Activated naive CD8-positive, alpha-beta T cell treated with anti-CD3 and anti-CD28 coated beads, Interleukin-2, amount 50 U/mL, for 24 hours (primary cell): Measurements from ENCODE around the gene GPR15LG.
A peak's percentile ranks its signal among the peaks of the same experiment; 100 is the strongest.
"Not testable (repeated sequence)": the region's sequence is repeated elsewhere in the genome, so short reads cannot be mapped to it uniquely, and the experiment has no call there.

Experiments used
- ATAC-seq: fragments of 150-1000 bp; cut with Tn5 transposase; one replicate; pipeline ENCODE4 v1.10.0; 2021
- DNase-seq: peaks from one replicate; pipeline ENCODE4 v3.0.0; 2021
- H3K27ac Mint-ChIP-seq: one replicate; pipeline ENCODE4 v1.8.0; 2021; ENCODE audit warnings: mild to moderate bottlenecking, mixed read lengths
- H3K27me3 Mint-ChIP-seq: one replicate; pipeline ENCODE4 v1.8.0; 2021; ENCODE audit warnings: mixed read lengths
- H3K36me3 Mint-ChIP-seq: one replicate; pipeline ENCODE4 v1.8.0; 2021; ENCODE audit warnings: low read depth, mixed read lengths
- H3K4me1 Mint-ChIP-seq: one replicate; pipeline ENCODE4 v1.8.0; 2021; ENCODE audit warnings: mixed read lengths
- H3K4me3 Mint-ChIP-seq: one replicate; pipeline ENCODE4 v1.8.0; 2021; ENCODE audit warnings: mild to moderate bottlenecking, moderate library complexity, mixed read lengths
- H3K9me3 Mint-ChIP-seq: one replicate; pipeline ENCODE4 v1.8.0; 2021; ENCODE audit warnings: mixed read lengths

Gene GPR15LG

DNA sequence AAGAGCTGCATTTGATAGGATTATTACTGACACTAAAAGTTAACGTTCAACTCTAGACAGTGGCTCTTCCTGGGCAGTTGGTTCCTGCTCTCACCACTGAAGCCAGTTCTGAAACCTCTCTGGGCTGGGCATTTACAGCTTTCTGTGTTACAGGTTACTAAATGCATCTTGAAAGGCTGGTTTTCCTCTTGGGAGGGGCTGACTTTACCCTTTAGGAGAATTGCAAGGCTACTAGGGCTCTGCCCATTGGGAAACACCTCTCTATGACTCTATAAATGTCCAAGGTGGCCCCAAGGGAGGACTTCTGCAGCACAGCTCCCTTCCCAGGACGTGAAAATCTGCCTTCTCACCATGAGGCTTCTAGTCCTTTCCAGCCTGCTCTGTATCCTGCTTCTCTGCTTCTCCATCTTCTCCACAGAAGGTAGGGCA, at the start of gene GPR15LG:
GPR15LG (plus strand) TSS at position 301 of the 429 bp plus-strand sequence; CDS start at position 352, 51 bp downstream.
- no peaks in the 10 kb centered on the region for H3K27me3 Mint-ChIP-seq
- no peak within 1 kb of the TSS for H3K27ac Mint-ChIP-seq
- no peak for ATAC-seq

DNA sequence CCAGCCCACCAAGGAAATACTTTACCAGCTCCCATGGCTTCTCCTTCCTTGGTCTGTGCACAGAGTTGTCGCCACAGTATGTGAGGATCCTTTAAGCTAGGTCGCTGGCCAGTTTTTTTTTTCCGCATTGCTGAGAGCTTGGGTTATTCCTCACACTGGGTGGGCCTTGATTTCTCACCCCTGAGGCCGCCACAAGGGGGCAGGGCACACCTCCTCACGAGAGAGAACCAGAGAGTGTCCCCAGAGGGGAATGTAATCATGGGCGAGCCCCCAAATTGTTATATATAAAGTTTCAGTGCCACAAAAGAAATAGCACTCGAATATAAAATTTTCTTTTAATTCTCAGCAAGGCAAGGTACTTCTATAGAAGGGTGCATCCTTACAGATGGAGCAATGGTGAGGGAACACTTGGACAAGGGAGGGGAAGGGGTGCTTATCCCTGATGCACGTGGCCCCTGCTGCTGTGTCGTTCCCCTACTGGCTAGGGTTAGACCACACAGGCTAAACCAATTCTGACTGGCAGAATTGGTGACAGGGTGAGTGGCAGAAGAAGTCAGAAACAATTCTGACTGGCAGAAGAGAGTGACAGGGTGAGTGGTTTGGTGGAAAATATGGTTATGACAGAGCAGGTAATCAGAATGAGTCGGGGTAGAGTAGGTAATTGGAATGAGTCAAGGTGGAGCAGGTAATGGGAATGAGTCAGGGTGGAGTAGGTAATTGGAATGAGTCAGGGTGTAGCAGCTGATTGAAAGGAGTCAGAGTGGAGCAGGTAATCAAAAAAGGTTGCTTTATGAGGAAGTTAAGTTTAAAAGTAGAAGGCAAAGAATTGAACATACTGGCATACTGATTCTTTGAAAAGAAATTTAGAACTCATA, 47.5 kb upstream of the GPR15LG start:
- H3K27ac Mint-ChIP-seq, result not testable (repeated sequence)

More for the DNA sequence above, at the start of gene GPR15LG:
- Mint-ChIP-seq H3K4me3 (no peak within 1 kb of the TSS), H3K4me1 (peaks cover 11% of the 10 kb centered on the region), H3K36me3 (no peaks in the 10 kb centered on the region), H3K9me3 (no peaks in the 10 kb centered on the region)
- no peak for DNase-seq

DNA sequence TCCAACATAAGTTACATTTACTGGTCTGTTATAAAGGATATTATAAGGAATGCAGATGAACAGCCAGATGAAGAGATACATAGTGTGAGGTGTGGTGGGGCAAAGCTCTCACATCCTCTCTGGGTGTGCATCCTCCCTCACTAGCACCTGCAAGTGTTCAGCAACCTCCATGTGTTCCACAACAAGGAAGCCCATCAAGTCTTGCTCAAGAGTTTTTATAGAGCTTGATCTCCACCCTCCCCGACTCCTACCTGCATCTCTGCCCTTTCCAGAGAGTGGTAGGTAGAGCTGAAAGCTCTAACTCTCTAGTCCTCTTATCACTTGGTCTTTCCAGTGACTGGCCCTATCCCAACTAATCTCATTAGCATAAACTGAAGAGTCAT, 46.8 kb upstream of the GPR15LG start:
- DNase-seq (no peak), ATAC-seq (no peak)
- Mint-ChIP-seq H3K36me3 (peaks cover 8% of the 10 kb centered on the region), H3K27me3 (peaks cover 20% of the 10 kb centered on the region), H3K4me1 (no peaks in the 10 kb centered on the region), H3K27ac (no peak overlapping the region), H3K4me3 (no peak overlapping the region), H3K9me3 (peaks cover 21% of the 10 kb centered on the region)

More for the DNA sequence above, 47.5 kb upstream of the GPR15LG start:
- H3K4me1 Mint-ChIP-seq, H3K36me3 Mint-ChIP-seq, H3K4me3 Mint-ChIP-seq, ATAC-seq: not testable (repeated sequence)
- DNase-seq, result peak; percentile 14
- H3K9me3 Mint-ChIP-seq, result peaks cover 21% of the 10 kb centered on the region
- H3K27me3 Mint-ChIP-seq, result peaks cover 20% of the 10 kb centered on the region

DNA sequence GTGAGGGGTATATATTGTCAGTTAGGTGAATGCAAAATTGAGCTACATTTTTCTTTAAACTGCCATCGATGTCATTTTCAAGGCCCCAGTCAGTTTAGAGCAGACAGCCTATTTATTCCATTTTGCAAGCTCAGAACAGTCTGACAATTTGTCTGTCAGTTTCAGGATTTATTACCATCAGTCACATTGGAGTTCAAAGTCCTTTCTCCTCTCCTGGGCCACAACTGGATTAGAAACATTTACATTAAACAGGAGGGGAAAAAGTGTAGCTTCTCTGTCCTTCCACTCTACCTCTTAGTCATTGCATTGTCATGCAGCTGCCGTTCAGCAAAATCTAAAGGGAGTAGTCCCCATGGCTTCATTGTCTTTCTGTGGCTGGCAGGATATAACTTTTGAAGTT, 37.8 kb upstream of the GPR15LG start:
- Mint-ChIP-seq H3K9me3 (no peaks in the 10 kb centered on the region), H3K36me3 (no peaks in the 10 kb centered on the region), H3K4me3 (no peak overlapping the region), H3K27me3 (peaks cover 3% of the 10 kb centered on the region), H3K4me1 (peaks cover 22% of the 10 kb centered on the region), H3K27ac (no peak overlapping the region)
- DNase-seq (no peak), ATAC-seq (no peak)

DNA sequence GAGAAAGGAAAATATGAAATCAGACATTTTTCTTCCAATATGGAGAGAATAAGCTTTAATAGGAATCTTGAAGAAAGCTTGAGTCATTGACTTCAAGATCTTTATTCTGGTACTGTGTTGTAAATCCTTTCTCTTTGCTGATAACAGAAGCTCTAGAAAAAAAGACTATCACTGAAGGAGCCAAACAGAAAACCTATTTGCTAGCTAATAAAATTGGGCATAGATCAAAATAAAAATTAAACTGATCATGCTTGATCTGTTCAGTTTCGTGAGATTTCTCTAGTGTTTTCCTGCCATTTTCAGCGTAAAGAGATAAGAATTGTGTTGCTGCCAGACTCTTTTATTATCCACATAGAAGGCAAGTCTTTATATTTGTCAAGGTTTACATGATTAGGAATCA, 35.8 kb upstream of the GPR15LG start:
- Mint-ChIP-seq H3K27ac (peak overlapping the region; percentile 94), H3K36me3 (peaks cover 10% of the 10 kb centered on the region), H3K4me1 (peaks cover 37% of the 10 kb centered on the region), H3K27me3 (no peaks in the 10 kb centered on the region), H3K4me3 (peak overlapping the region; percentile 95), H3K9me3 (no peaks in the 10 kb centered on the region)
- ATAC-seq (no peak), DNase-seq (no peak)

DNA sequence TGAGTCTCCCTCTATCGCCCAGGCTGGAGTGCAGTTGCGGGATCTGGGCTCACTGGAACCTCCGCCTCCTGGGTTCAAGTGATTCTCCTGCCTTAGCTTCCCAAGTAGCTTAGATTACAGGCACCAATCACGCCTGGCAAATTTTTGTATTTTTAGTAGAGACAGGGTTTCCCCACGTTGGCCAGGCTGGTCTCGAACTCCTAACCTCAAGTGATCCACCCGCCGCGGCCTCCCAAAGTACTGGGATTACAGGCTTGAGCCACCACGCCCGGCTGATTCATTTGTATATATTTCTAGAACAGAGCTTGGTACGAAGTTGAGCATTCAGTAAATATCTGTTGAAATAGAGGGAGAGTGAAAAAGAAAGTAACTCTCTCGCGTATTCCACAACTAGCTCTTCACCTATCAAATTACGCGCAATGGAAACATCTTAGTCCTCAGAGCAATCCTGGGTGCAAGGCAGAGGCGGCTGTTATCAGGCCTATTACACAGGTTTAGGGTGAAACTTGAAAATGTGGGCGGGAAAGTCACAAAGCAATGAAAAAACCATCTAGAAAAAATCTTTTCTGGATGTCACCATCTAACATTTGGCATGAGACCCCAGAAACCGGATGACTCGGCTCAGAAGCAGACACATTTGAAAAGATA, 35.0 kb upstream of the GPR15LG start:
- no peaks in the 10 kb centered on the region for H3K9me3 Mint-ChIP-seq
- H3K27me3 Mint-ChIP-seq, result no peaks in the 10 kb centered on the region
- peaks cover 40% of the 10 kb centered on the region for H3K4me1 Mint-ChIP-seq
- DNase-seq (peak; percentile 48), ATAC-seq (peak; percentile 75)
- H3K4me3 Mint-ChIP-seq, result peak overlapping the region; percentile 95
- H3K27ac Mint-ChIP-seq, result peak overlapping the region; percentile 94
- H3K36me3 Mint-ChIP-seq, result peaks cover 18% of the 10 kb centered on the region

DNA sequence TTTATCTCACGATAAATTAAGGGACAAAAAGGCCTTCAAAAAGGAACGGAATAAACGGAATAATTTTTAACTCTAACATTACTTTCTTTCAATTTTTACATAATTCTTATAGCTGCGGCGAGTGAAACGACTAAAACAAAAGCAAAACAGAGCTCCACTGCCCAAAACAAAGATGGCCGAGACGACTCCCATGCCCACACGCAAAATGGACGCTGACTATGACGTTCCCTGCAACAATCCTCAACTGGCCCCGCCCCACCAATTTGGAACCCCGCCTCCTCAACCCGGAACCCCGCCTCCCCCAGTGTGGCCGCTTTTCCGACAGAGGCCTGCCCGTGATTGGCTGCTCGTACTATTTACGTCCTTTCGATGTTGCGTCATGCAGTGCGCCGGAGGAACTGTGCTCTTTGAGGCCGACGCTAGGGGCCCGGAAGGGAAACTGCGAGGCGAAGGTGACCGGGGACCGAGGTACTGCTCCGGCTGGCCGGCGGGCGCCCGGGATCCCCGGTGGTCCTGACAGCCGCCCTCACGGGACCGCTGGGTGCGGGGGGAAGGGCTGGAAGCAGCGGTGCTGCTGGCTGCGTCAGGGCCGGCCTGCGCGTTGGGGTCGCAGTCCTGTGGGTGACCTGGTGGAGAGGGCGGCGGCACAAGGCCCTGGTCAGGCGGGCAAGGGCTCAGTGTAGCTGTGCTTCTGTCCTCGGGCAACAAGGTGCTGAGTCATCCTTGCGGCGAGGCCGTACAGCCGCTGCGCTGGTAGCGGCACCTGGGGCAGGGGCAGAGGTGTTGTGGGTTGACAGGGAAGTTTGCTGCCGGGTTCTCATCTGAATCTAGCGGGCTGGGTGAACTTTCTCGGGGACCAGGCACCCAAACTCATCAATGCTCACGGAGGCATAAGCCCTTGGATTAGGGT, 34.2 kb upstream of the GPR15LG start, which contains the start of gene GHITM:
GHITM (plus strand) TSS at position 384 of the 910 bp plus-strand sequence. CDS start 1,992 bp downstream, outside the sequence.
- Mint-ChIP-seq H3K36me3 (peaks cover 22% of the 10 kb centered on the region), H3K4me3 (peak within 1 kb of the TSS; percentile 95), H3K9me3 (no peaks in the 10 kb centered on the region), H3K27me3 (no peaks in the 10 kb centered on the region), H3K27ac (peak within 1 kb of the TSS; percentile 94), H3K4me1 (peaks cover 40% of the 10 kb centered on the region)
- ATAC-seq (peak; percentile 92), DNase-seq (peak; percentile 99)

DNA sequence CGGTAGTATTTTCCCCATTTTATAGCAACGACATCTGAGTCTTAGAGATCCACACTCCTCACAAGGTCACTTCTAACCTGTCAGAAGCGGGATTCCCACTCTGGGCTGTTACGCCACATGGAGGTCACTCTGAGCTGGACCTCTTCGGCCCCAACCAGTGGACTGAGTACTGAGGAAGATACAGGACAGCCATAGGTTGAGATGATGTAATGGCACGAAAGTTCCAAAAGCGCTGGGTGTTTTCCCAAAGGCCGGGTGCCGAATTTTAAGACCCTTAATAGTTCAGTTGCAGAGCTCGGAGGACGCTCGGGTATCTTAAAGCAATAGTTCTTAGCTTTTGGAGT, 33.6 kb upstream of the GPR15LG start:
- no peak for ATAC-seq
- no peaks in the 10 kb centered on the region for H3K27me3 Mint-ChIP-seq
- peak overlapping the region; percentile 95 for H3K4me3 Mint-ChIP-seq
- no peaks in the 10 kb centered on the region for H3K9me3 Mint-ChIP-seq
- peak overlapping the region; percentile 94 for H3K27ac Mint-ChIP-seq
- peaks cover 43% of the 10 kb centered on the region for H3K4me1 Mint-ChIP-seq
- DNase-seq, result peak; percentile 8
- peaks cover 26% of the 10 kb centered on the region for H3K36me3 Mint-ChIP-seq

DNA sequence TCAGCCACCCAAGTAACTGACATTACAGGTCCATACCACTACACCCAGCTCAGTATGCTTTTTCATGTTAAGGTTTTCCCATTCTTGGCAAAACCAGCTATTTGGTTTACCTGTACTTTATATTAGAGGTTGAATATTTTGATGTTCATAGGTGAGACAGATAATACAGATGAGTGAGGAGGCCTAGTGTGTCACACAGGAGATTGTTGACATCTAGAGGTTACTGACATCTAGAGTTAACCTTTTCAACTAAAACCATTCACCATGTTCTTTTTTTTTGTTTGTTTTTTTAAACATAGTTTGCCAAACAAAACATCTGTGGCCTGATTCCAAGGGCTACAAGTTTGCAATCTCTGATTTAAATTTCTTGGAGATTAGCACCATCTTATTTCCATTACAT, 26.3 kb upstream of the GPR15LG start:
- H3K27ac Mint-ChIP-seq, result peak overlapping the region; percentile 3

DNA sequence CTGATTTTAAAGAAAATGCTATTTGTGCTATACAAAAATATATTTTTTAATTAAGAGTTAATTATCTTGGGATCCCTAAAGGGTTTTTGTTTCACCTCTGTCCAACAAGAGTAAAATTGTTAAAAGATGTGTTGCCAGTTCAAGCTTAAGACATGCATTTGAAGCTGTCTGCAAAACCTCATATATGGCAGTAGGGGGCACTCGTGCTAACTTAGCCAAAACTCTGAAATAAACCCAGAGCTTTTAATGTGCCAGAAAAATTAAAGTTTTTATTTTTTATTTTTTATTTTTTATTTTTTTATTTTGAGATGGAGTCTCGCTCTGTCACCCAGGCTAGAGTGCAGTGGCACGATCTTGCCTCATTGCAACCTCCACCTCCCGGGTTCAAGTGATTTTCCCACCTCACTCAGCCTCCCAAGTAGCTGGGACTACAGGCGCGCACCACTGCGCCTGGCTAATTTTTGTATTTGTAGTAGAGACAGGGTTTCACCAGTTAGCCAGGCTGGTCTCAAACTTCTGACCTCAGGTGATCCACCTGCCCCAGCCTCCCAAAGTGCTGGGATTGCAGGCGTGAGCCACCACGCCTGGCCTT, 25.5 kb upstream of the GPR15LG start:
- not testable (repeated sequence) for DNase-seq, H3K27me3 Mint-ChIP-seq, ATAC-seq, H3K4me3 Mint-ChIP-seq, H3K27ac Mint-ChIP-seq, H3K9me3 Mint-ChIP-seq
- Mint-ChIP-seq H3K36me3 (peaks cover 47% of the 10 kb centered on the region), H3K4me1 (peaks cover 13% of the 10 kb centered on the region)

More for the DNA sequence above, 26.3 kb upstream of the GPR15LG start:
- ATAC-seq (no peak), DNase-seq (no peak)
- Mint-ChIP-seq H3K36me3 (peaks cover 44% of the 10 kb centered on the region), H3K4me3 (no peak overlapping the region), H3K27me3 (no peaks in the 10 kb centered on the region), H3K9me3 (no peaks in the 10 kb centered on the region), H3K4me1 (peaks cover 11% of the 10 kb centered on the region)

DNA sequence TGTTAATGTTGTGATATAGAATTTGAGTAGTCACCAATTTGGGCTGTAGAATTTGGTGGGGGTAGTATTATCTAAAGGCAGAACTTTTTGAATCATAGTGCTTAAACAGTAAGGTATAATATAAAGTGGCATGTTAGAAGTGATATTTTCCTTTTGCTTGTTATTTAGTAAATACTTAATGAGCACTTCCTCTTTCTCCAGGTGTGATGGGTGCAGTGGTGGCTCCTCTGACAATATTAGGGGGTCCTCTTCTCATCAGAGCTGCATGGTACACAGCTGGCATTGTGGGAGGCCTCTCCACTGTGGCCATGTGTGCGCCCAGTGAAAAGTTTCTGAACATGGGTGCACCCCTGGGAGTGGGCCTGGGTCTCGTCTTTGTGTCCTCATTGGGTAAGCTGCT, 23.7 kb upstream of the GPR15LG start:
- H3K9me3 Mint-ChIP-seq, result no peaks in the 10 kb centered on the region
- H3K4me3 Mint-ChIP-seq, result no peak overlapping the region
- DNase-seq (no peak), ATAC-seq (no peak)
- peaks cover 18% of the 10 kb centered on the region for H3K4me1 Mint-ChIP-seq
- no peaks in the 10 kb centered on the region for H3K27me3 Mint-ChIP-seq
- no peak overlapping the region for H3K27ac Mint-ChIP-seq
- H3K36me3 Mint-ChIP-seq, result peaks cover 45% of the 10 kb centered on the region

DNA sequence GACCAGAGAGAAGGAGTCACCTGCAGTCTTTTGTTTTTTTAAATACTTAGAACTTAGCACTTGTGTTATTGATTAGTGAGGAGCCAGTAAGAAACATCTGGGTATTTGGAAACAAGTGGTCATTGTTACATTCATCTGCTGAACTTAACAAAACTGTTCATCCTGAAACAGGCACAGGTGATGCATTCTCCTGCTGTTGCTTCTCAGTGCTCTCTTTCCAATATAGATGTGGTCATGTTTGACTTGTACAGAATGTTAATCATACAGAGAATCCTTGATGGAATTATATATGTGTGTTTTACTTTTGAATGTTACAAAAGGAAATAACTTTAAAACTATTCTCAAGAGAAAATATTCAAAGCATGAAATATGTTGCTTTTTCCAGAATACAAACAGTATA, 20.8 kb upstream of the GPR15LG start:
- H3K4me3 Mint-ChIP-seq, result no peak overlapping the region
- H3K36me3 Mint-ChIP-seq, result peaks cover 45% of the 10 kb centered on the region
- H3K27ac Mint-ChIP-seq, result peak overlapping the region; percentile 76
- peaks cover 36% of the 10 kb centered on the region for H3K4me1 Mint-ChIP-seq
- ATAC-seq (peak; percentile 22), DNase-seq (no peak)
- H3K27me3 Mint-ChIP-seq, result no peaks in the 10 kb centered on the region
- H3K9me3 Mint-ChIP-seq, result no peaks in the 10 kb centered on the region

DNA sequence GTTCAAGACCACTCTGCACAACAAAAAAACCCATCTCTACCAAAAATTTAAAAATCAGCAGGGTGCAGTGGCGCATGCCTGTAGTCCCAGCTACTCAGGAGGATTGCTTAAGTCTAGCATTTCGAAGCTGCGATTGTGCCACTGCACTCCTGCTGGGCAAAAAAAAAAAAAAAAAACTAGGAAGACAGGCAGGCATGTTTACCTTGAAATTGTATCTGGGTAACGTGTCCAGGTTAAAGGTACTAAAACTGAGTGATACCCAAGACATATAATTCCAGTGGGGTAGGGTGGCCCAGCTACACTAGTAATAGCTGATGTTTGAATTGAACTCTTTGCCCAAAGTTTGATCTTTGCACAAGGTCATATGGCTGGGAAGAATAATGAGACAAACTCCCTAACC, 18.1 kb upstream of the GPR15LG start:
- Mint-ChIP-seq H3K27ac (peak overlapping the region; percentile 11), H3K4me3 (no peak overlapping the region), H3K27me3 (peaks cover 2% of the 10 kb centered on the region), H3K9me3 (no peaks in the 10 kb centered on the region), H3K4me1 (peaks cover 42% of the 10 kb centered on the region), H3K36me3 (peaks cover 37% of the 10 kb centered on the region)
- no peak for DNase-seq
- ATAC-seq, result no peak

DNA sequence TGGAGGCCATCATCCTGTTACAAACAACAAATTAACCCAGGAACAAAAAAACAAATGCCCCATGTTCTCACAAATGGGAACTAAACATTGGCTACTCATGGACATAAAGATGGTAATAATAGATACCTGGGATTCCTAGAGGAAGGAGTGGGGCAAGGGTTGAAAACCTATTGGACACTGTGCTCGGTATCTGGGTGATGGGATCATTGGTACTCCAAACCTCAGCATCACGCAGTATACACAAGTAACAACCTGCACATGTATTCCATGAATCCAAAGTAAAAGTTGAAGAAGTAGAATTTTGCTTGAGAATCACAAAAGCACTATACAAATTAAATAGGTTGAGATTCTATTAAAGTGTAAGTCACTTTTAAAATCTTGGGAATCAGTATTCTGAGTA, 17.6 kb upstream of the GPR15LG start:
- H3K36me3 Mint-ChIP-seq, result peaks cover 32% of the 10 kb centered on the region
- H3K4me1 Mint-ChIP-seq, result peaks cover 42% of the 10 kb centered on the region
- no peak overlapping the region for H3K27ac Mint-ChIP-seq
- DNase-seq (no peak), ATAC-seq (no peak)
- peaks cover 2% of the 10 kb centered on the region for H3K27me3 Mint-ChIP-seq
- no peak overlapping the region for H3K4me3 Mint-ChIP-seq
- H3K9me3 Mint-ChIP-seq, result no peaks in the 10 kb centered on the region
